Activated CD8-positive, alpha-beta memory T cell treated with anti-CD3 and anti-CD28 coated beads, Interleukin-2, amount 10 ng/mL, durations not matched to agents 7 days and 5 days (primary cell): Measurements from ENCODE around the gene MINK1. TPM values are rescaled to one million over a fixed set of nuclear protein-coding genes. Genes with fewer than 3 reads are reported as not detected.
A peak's percentile ranks its signal among the peaks of the same experiment; 100 is the strongest.
"Not testable (repeated sequence)": the region's sequence is repeated elsewhere in the genome, so short reads cannot be mapped to it uniquely, and the experiment has no call there.

Source experiments
- ATAC-seq: fragments of 150-1000 bp; cut with Tn5 transposase; one replicate; pipeline ENCODE4 v1.10.0; 2021; ENCODE audit warnings: moderate library complexity
- CTCF ChIA-PET: fragments of 350-600 bp; sonication (Branson Sonifier 250); formaldehyde crosslinking; loops from one replicate; lab custom pipeline; 2021; ENCODE audit warnings: antibody characterized with exemption; lab: Charles Lee
- DNase-seq: peaks from one replicate; pipeline ENCODE4 v3.0.0-alpha.2; 2020
- H3K27ac Mint-ChIP-seq: one replicate; pipeline ENCODE4 v1.8.0; 2021; ENCODE audit warnings: mild to moderate bottlenecking, mixed read lengths
- H3K27me3 Mint-ChIP-seq: one replicate; pipeline ENCODE4 v1.8.0; 2021; ENCODE audit warnings: mixed read lengths
- H3K36me3 Mint-ChIP-seq: one replicate; pipeline ENCODE4 v1.8.0; 2021; ENCODE audit warnings: mild to moderate bottlenecking, mixed read lengths
- H3K4me1 Mint-ChIP-seq: one replicate; pipeline ENCODE4 v1.8.0; 2021; ENCODE audit warnings: mixed read lengths
- H3K4me3 Mint-ChIP-seq: one replicate; pipeline ENCODE4 v1.8.0; 2021; ENCODE audit warnings: mild to moderate bottlenecking, moderate library complexity, mixed read lengths
- H3K9me3 Mint-ChIP-seq: one replicate; pipeline ENCODE4 v1.8.0; 2022; ENCODE audit warnings: low read depth, mixed read lengths
- total RNA-seq, 2 experiments: library from RNA; stranded (reverse); gene quantifications; one replicate each; pipeline ENCODE4 v1.2.3, GENCODE V29; 2021

Gene MINK1
- total RNA-seq, 2 experiments from 2014 or later: 87.4 to 107 TPM

DNA sequence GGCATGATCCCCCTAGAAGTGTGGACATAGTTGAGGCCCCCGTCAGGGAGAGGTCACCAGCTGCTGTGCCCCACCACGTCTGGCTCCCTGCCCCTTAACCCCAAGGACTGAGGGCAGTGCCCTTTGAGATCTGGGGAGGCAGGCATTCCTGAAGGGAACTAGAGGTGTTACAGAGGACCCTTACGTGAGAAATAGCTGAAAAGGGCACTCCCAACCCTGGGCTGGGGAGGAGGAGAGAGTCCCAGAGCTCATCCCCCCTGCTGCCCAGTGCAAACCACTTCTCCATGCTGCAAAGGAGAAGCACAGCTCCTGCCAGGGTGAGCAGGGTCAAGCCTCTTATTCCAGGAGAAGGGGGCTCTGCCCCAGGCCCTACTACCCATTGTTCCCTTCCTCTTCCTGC is 10.3 kb upstream of the MINK1 start:
- DNase-seq (no peak), ATAC-seq (no peak)
- no peaks in the 10 kb centered on the region for H3K9me3 Mint-ChIP-seq
- no peaks in the 10 kb centered on the region for H3K4me1 Mint-ChIP-seq
- H3K36me3 Mint-ChIP-seq: no peaks in the 10 kb centered on the region
- no peaks in the 10 kb centered on the region for H3K27me3 Mint-ChIP-seq
- H3K4me3 Mint-ChIP-seq: no peak overlapping the region
- no peak overlapping the region for H3K27ac Mint-ChIP-seq
- CTCF ChIA-PET: interaction anchor here (0.6 to 1.4 kb wide), 2 partner anchors 16 to 579 kb away, joined by 3 read pairs; partner anchors contain the start of gene PLD2

DNA sequence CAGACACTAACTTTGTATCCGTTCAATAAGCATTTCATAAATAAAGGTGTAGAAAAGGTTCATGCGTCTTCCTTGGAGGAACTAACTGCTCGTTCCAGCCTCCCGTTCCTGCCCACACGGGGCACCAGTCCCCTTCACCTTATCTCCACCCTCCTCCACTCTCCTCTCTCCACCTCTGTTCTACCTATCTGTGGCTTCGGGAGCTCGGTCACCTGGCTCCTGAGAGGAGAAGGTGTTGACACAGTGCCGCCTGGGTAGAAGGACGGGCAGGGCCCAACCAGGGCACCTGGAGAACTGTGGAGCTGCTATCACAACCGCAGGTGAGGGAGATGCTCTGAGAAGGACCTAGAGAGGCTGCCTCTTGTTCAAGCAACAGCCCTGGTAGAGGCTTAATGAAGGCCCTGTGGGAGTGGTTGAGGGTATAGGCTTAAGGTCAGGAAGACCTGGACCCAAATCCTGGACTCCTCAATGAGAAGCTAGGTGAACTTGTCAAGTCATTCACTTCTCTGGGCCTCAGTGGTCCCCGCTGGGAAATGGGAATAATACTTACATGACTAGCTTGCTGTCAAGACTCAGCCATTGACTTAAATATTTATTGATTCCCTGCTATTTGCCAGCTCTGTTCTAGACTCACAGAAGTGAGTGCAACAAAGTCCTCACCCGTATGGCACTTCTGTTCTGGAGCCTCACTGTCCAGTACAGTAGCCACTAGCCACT is 9.6 kb upstream of the MINK1 start:
- CTCF ChIA-PET: interaction anchor here (1.4 kb wide), 1 partner anchor 17 kb away, joined by 3 read pairs; the partner anchor contains the start of gene PLD2
- Mint-ChIP-seq H3K36me3 (no peaks in the 10 kb centered on the region), H3K27me3 (no peaks in the 10 kb centered on the region), H3K4me3 (no peak overlapping the region), H3K4me1 (no peaks in the 10 kb centered on the region), H3K9me3 (no peaks in the 10 kb centered on the region), H3K27ac (no peak overlapping the region)
- DNase-seq (no peak), ATAC-seq (no peak)

DNA sequence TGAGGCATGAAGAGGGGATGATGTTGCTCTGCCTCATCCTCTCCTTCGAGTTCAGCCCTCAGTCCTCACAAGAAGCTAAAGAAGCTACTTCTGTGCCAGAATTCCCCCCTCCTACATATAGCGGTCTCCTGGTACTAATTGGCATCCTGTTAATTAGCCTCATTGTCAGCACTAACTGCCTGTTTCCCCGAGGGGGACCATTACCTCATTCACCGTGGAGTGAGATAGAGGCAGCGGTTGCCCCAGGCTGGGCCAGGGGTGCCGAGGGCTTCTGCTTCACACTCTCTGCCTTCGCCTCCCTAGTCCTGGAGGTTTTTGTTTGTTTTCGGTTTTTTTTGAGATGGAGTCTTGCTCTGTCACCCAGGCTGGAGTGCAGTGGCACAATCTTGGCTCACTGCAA is 5.7 kb upstream of the MINK1 start:
- H3K27me3 Mint-ChIP-seq: peaks cover 4% of the 10 kb centered on the region
- CTCF ChIA-PET: no interaction called here
- H3K27ac Mint-ChIP-seq: no peak overlapping the region
- DNase-seq (no peak), ATAC-seq (no peak)
- H3K9me3 Mint-ChIP-seq: no peaks in the 10 kb centered on the region
- peaks cover 1% of the 10 kb centered on the region for H3K4me1 Mint-ChIP-seq
- H3K36me3 Mint-ChIP-seq: no peaks in the 10 kb centered on the region
- no peak overlapping the region for H3K4me3 Mint-ChIP-seq

DNA sequence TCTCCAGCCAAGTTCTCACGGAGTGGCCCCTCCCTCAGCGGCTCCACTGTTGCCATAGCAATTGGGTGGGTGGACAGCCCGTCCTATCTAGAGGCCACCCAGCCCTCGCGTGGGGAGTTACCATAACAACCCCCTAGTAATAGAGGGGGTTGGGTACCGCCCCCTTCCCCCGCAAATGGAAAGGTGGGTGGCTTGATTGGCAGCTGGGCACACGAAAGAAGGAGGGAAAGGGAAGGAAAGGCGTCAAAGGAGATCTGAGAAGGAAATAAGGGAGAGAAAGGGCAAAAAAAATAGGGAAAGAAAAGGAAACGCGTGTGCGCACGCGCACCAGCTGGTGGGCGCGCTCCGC is 337 bp upstream of the MINK1 start:
- peak; percentile 11 for ATAC-seq
- DNase-seq, H3K36me3 Mint-ChIP-seq, H3K27me3 Mint-ChIP-seq, H3K9me3 Mint-ChIP-seq: not testable (repeated sequence)
- Mint-ChIP-seq H3K4me1 (peaks cover 33% of the 10 kb centered on the region), H3K4me3 (peak overlapping the region; percentile 75), H3K27ac (peak overlapping the region; percentile 79)
- CTCF ChIA-PET: interaction anchor here (1.8 kb wide), 1 partner anchor 25 kb away, joined by 4 read pairs; the partner anchor contains the start of gene PLD2

DNA sequence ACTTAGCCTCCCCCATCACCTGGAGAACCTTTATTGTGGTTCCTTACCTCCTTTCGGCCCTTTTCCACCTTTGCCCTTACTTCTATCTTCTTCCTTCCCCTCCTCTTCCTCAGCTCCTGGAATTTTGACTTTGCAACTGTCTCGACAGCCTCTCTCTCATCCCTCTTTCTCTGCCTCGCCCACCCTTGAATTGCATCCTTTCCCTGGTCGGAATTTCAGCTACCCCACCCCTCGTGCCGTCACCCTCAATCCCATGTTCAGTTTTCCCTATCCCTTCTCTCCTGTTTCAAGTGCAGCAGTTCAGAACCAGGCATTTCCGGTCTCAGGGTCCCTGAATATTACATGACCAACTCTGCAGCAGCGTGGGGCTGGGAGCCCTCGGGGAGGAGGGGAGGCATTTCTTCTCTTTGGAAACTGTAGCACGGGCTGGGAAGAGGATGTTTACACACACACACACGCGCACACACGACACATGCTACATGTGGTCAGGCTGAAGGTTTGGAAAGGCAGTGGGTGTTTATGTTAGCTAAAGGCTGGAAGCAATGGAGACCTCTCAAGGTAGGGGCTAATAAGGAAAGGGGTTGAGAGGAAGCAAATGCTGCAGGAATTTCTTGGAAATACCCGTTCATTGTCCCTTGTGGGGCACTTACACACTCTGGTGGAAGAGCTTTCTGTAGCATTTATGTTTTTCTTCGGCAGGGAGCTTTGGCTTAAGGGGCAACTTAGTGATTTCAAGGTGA is 971 bp downstream of the MINK1 start:
- Mint-ChIP-seq H3K27me3 (no peaks in the 10 kb centered on the region), H3K27ac (peak overlapping the region; percentile 69), H3K36me3 (peaks cover 6% of the 10 kb centered on the region), H3K4me3 (peak overlapping the region; percentile 93), H3K4me1 (peaks cover 37% of the 10 kb centered on the region), H3K9me3 (no peaks in the 10 kb centered on the region)
- DNase-seq (no peak), ATAC-seq (no peak)
- CTCF ChIA-PET: interaction anchor here (0.7 to 1.8 kb wide), 3 partner anchors 9 to 44 kb away, joined by 4 to 5 read pairs (median 4); partner anchors contain the start of gene PLD2

DNA sequence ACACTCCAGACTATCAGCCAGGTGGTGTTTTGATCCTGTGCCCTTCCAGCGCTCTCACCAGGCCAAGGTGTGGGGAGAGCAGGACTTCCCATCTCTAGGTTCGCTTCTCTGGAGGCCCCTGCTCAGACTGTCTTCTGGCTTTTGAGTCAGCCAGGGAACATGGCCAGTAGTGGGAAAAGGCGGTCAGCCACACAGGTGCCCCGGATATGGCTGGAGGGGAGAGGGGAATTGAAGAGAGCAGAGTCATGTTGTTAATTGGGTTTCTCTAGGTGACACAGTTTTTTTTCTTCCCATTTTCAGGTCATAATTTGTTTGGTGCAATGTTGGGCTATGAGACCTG is 1.5 kb downstream of the MINK1 start:
- peak overlapping the region; percentile 34 for H3K27ac Mint-ChIP-seq
- H3K27me3 Mint-ChIP-seq: no peaks in the 10 kb centered on the region
- DNase-seq (no peak), ATAC-seq (no peak)
- H3K4me1 Mint-ChIP-seq: peaks cover 43% of the 10 kb centered on the region
- H3K36me3 Mint-ChIP-seq: peaks cover 9% of the 10 kb centered on the region
- H3K4me3 Mint-ChIP-seq: peak overlapping the region; percentile 93
- CTCF ChIA-PET: interaction anchor here (1.2 kb wide), 1 partner anchor 45 kb away, joined by 5 read pairs; no protein-coding TSS in a partner anchor
- H3K9me3 Mint-ChIP-seq: no peaks in the 10 kb centered on the region

DNA sequence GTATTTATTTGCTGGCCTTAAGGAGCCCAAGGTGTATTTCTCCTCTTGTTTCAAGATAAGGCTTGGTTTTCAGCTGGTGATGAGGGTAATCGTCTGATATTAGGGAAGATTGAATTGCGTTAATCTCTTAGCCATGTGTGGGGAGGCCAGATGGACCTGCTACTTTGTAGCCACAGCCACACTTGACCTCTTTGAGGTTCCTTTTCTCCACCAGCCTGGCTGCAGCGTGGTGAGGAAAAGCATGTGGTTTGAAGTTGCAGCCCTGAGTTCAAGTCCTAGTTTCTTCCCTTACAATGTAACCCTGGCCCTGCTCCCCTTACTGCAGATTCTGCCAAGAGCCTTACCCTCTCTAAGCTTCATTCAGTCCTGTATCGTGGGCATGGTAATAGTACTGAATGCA is 3.1 kb downstream of the MINK1 start:
- DNase-seq (no peak), ATAC-seq (no peak)
- Mint-ChIP-seq H3K36me3 (peaks cover 9% of the 10 kb centered on the region), H3K27ac (no peak overlapping the region), H3K4me3 (peak overlapping the region; percentile 93), H3K4me1 (peaks cover 59% of the 10 kb centered on the region), H3K27me3 (no peaks in the 10 kb centered on the region), H3K9me3 (no peaks in the 10 kb centered on the region)
- CTCF ChIA-PET: no interaction called here

DNA sequence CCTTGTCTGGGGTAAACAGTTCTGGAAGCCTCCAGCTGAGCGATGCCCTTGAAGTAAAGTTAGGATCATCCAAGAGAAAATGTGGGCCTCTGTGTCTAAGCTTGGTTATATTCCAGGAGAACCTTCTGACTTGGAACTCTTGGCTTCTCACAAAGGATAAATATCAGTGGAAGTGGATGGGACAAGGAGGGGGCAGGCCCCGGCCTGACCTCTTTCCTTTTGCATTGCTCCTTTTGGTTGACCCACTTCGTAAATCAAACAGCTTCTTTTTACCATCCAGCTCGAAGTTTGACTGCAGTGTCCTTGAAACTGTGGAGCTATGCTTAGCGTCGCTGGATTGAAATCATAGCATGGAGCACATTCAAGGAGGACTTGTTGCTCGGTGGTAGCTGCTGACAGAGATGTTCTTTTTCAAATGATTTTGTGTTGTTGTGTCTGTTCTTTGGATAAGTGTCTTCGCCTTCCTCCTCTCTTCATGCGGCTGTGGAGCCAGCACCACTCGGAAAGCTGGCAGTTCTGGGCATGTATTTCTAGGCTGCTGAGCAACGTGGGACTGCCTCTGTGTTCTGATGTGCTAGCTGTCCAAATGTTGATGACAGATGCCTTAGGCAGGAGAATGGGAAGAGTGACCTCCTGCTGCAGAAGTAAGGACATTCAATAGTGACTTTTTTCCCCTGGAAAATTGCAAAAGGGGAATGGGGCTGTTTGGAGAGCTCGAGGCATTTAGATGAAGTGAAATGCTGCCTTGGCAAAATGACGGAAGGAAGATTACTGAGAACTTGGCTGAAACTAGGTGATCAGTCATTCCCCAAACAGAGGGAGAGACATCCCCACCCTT is 4.5 kb downstream of the MINK1 start:
- Mint-ChIP-seq H3K4me3 (no peak overlapping the region), H3K36me3 (peaks cover 9% of the 10 kb centered on the region), H3K4me1 (peaks cover 62% of the 10 kb centered on the region), H3K27ac (no peak overlapping the region), H3K9me3 (no peaks in the 10 kb centered on the region), H3K27me3 (no peaks in the 10 kb centered on the region)
- no peak for ATAC-seq
- no peak for DNase-seq
- CTCF ChIA-PET: no interaction called here

DNA sequence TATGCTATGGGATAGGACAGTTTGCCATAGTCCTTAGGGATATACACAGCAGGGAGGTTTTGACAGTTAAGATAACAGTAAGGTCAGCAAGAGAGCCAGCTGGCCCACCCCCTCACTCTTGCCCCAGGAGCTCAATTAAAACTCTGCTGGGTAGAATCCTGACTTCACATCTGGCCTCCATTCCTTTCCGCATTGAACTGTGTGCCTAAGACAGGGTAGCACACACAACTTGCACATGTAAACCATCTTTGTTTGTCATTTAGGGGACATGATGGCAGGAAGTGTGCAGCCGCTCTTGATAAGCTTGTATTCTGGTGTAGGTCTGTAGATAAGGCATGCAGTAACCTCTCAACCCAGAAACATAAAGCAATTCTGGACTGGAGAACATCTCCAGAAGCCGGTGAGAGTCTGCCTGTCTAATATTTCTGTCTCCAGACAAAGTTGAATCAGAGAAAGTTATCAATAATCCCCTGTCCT is 5.2 kb downstream of the MINK1 start:
- no peak for ATAC-seq
- Mint-ChIP-seq H3K4me3 (no peak overlapping the region), H3K9me3 (no peaks in the 10 kb centered on the region), H3K27ac (no peak overlapping the region), H3K4me1 (peaks cover 62% of the 10 kb centered on the region), H3K27me3 (no peaks in the 10 kb centered on the region), H3K36me3 (peaks cover 9% of the 10 kb centered on the region)
- no peak for DNase-seq
- CTCF ChIA-PET: no interaction called here

DNA sequence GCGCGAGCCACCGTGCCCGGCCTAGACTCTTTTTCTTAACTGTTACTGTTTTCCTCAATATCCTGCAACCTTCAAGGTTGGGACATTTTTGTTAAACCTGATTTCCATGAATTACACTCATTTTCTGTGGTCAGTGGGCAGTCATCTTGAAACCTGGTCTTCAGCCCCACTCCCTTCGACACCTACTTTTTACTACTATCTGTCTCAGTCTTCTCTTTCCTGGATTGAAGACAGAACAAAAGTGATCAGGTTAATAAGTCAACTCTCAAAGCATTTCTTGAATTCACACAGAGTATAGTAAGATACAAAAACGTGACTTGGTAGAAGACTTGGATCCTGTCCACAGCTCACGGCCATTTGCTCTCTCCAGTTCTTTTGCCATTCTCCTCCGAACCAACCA is 6.1 kb downstream of the MINK1 start:
- no peak for ATAC-seq
- H3K4me3 Mint-ChIP-seq: no peak overlapping the region
- CTCF ChIA-PET: interaction anchor here (1.6 kb wide), 1 partner anchor 18 kb away, joined by 5 read pairs; no protein-coding TSS in a partner anchor
- H3K4me1 Mint-ChIP-seq: peaks cover 57% of the 10 kb centered on the region
- H3K36me3 Mint-ChIP-seq: peaks cover 9% of the 10 kb centered on the region
- no peak overlapping the region for H3K27ac Mint-ChIP-seq
- DNase-seq: no peak
- no peaks in the 10 kb centered on the region for H3K27me3 Mint-ChIP-seq
- H3K9me3 Mint-ChIP-seq: no peaks in the 10 kb centered on the region

DNA sequence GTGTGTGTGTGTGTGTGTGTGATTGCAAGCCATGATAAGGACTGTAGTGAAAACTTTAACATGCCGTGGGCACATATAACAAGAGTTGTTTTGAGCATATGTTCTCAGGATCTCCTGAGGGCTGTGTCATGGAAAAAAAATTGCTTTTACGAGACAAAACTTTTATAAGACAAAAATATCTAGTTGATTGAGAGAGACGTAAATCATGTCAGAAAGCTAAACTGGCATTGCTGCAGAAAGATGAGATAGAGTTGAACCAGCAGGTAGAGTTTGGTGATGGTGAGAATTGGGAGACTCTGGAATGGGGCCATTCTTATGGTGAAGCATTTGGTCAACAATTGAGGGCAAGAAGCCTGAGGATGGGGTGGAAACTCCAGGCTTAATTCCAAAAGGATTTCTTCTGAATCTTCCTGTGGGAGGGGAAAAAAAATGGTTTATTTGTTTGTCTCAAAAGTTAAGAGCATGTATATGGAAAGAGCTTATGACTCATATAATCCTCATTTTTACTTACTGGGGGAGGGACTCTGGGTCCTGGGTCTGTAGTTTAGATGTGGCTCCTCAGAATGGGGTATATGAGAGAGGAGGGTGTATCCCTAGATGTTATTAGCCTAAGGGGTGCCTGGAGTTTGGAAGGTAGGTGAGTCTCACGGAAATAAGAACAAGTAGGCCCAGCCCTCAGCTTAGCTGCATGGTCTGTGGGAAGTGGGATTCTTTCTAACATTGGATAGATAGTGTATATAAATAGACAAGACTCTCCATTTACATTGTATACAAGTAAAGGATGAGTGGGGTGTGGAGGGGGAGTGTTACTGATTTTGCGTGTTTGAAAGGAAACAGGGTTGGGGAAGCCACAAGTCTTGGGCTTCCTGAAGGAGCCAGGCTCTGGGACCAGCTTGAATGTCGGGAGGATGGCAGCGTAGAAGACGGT is 7.1 kb downstream of the MINK1 start:
- ATAC-seq (no peak), DNase-seq (no peak)
- CTCF ChIA-PET: interaction anchor here (0.7 to 1.6 kb wide), 3 partner anchors 17 to 50 kb away, joined by 3 to 5 read pairs (median 3); no protein-coding TSS in a partner anchor
- H3K36me3 Mint-ChIP-seq: peaks cover 11% of the 10 kb centered on the region
- H3K9me3 Mint-ChIP-seq: no peaks in the 10 kb centered on the region
- no peak overlapping the region for H3K4me3 Mint-ChIP-seq
- no peak overlapping the region for H3K27ac Mint-ChIP-seq
- H3K27me3 Mint-ChIP-seq: no peaks in the 10 kb centered on the region
- H3K4me1 Mint-ChIP-seq: peaks cover 47% of the 10 kb centered on the region

DNA sequence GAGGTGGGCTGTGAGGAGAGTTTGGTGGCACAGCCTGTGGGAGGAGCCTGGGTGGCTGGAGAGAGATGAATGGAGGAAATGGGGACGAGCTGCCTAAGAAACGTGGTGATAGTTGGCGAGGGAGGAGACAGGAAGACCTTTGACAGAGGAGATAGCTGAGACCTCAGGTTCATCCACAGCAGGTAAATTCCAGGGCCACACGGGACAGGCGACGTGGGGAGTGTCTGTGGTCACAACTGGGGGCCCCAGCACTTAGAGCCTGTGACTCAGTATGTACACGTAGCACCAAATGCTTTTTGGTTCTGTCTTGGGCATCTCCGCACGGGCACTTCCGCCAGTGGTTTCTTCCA is 7.7 kb downstream of the MINK1 start:
- peaks cover 11% of the 10 kb centered on the region for H3K36me3 Mint-ChIP-seq
- no peaks in the 10 kb centered on the region for H3K27me3 Mint-ChIP-seq
- ATAC-seq: no peak
- H3K4me1 Mint-ChIP-seq: peaks cover 40% of the 10 kb centered on the region
- H3K27ac Mint-ChIP-seq: no peak overlapping the region
- DNase-seq: no peak
- H3K4me3 Mint-ChIP-seq: no peak overlapping the region
- CTCF ChIA-PET: interaction anchor here (0.7 to 1.6 kb wide), 3 partner anchors 16 to 51 kb away, joined by 3 to 5 read pairs (median 3); no protein-coding TSS in a partner anchor
- H3K9me3 Mint-ChIP-seq: no peaks in the 10 kb centered on the region
